Uterus (tissue), 4 donors: Measurements from ENCODE around the gene CD1E. TPM values are rescaled to one million over a fixed set of nuclear protein-coding genes. Genes with fewer than 3 reads are reported as not detected.

Experiments used
- DNase-seq, 2 donors: peaks; one replicate each; pipeline ENCODE4 v3.0.0-alpha.2; 2019 to 2020
- H3K27ac ChIP-seq, 2 donors: fragments of 200-600 bp; sonication (generic); 1 replicate in 1 of 2; 2 replicates in 1 of 2; pipeline ENCODE4 v1.5.1; 2016 to 2018
- H3K27me3 ChIP-seq, 2 donors: fragments of 200-600 bp; sonication (generic); one replicate each; pipeline ENCODE4 v1.5.1; 2018 to 2019; ENCODE audit warnings: control low read depth in 1 of 2
- H3K36me3 ChIP-seq, 2 donors: fragments of 200-600 bp; sonication (generic); one replicate each; pipeline ENCODE4 v1.5.1; 2019; ENCODE audit warnings: control low read depth in 1 of 2
- H3K4me1 ChIP-seq, 2 donors: fragments of 200-600 bp; sonication (generic); one replicate each; pipeline ENCODE4 v1.5.1; 2018 to 2019; ENCODE audit warnings: control low read depth in 1 of 2
- H3K4me3 ChIP-seq, 2 donors: fragments of 200-600 bp; sonication (generic); 1 replicate in 1 of 2; 2 replicates in 1 of 2; pipeline ENCODE4 v1.5.1; 2018 to 2019; ENCODE audit warnings: mild to moderate bottlenecking in 1 of 2
- H3K9me3 ChIP-seq, 2 donors: fragments of 200-600 bp; sonication (generic); one replicate each; pipeline ENCODE4 v1.5.1; 2019; ENCODE audit warnings: control low read depth in 1 of 2
- CTCF ChIP-seq, 4 experiments: fragments of 200-600 bp in 2 of 4; fragments of 450-650 bp in 2 of 4; sonication (generic) in 2 of 4; IDR thresholded peaks; one replicate each; pipeline ENCODE4 v1.5.1; 2016 to 2019; ENCODE audit warnings: antibody characterized with exemption in 4 of 4, mild to moderate bottlenecking in 2 of 4, moderate library complexity in 1 of 4
- POLR2A ChIP-seq, 2 donors: fragments of 450-650 bp; IDR thresholded peaks; one replicate each; pipeline ENCODE4 v1.6.1; 2016; ENCODE audit warnings: antibody characterized with exemption in 2 of 2, mild to moderate bottlenecking in 1 of 2, moderate library complexity in 1 of 2
- intact Hi-C: fragments of 100-400 bp; cut with DNase I; formaldehyde crosslinking; loops from one replicate; pipeline ENCODE4 v1.15.1; 2023; ENCODE audit warnings: low total_unique reads
- total RNA-seq, 4 donors: library from RNA; depleted of rRNA in 3 of 4; stranded (reverse); fragments of >200 nt in 3 of 4; gene quantifications; one replicate each; pipeline versions ENCODE4 v1.1.0 to v1.2.4, GENCODE V29; 2014 to 2023
- donor health status: DM: yes; HTN: yes; CAD: no.

Gene CD1E
- total RNA-seq, 4 donors from 2014 or later: 0.21 TPM; not detected in 3

- no peak for TF ChIP-seq POLR2A (IDR thresholded peaks at IDR 0.05)
- TF ChIP-seq CTCF (IDR thresholded peaks at IDR 0.05): no peak
- intact Hi-C loops: no loop called here
- Histone ChIP-seq H3K27ac (no peak overlapping the region), H3K4me1 (no peaks in the 10 kb centered on the region), H3K27me3 (no peaks in the 10 kb centered on the region), H3K36me3 (no peaks in the 10 kb centered on the region), H3K9me3 (no peaks in the 10 kb centered on the region), H3K4me3 (no peak overlapping the region)
- no peak for DNase-seq
Observed at GRCh38 chr1:158330391-158331105, 23.1 kb upstream of the CD1E start.

- Histone ChIP-seq H3K4me1 (no peaks in the 10 kb centered on the region), H3K36me3 (no peaks in the 10 kb centered on the region), H3K27ac (no peak overlapping the region), H3K9me3 (no peaks in the 10 kb centered on the region), H3K4me3 (no peak overlapping the region), H3K27me3 (no peaks in the 10 kb centered on the region)
- DNase-seq: no peak
- intact Hi-C loops: no loop called here
- TF ChIP-seq POLR2A (IDR thresholded peaks at IDR 0.05) (no peak), CTCF (IDR thresholded peaks at IDR 0.05) (no peak)
Observed at GRCh38 chr1:158331106-158331425, 22.6 kb upstream of the CD1E start.

- H3K27ac ChIP-seq: no peak within 1 kb of the TSS
- intact Hi-C loops: no loop called here
- no peak for DNase-seq
- H3K9me3 ChIP-seq: no peaks in the 10 kb centered on the region
- no peak for TF ChIP-seq CTCF (IDR thresholded peaks at IDR 0.05)
- no peak for TF ChIP-seq POLR2A (IDR thresholded peaks at IDR 0.05)
- no peaks in the 10 kb centered on the region for H3K36me3 ChIP-seq
- H3K4me1 ChIP-seq: no peaks in the 10 kb centered on the region
- H3K27me3 ChIP-seq: no peaks in the 10 kb centered on the region
- H3K4me3 ChIP-seq: no peak within 1 kb of the TSS
Observed at GRCh38 chr1:158331481-158332150, 22.1 kb upstream of the CD1E start, which contains the start of gene CD1B. Gene CD1B, minus strand, starts transcription at chr1:158331531. Its CDS starts 108 bp downstream, at chr1:158331423.

GRCh38 chr1:158333405-158334155 lies 20.1 kb upstream of the CD1E start:
- Histone ChIP-seq H3K9me3 (no peaks in the 10 kb centered on the region), H3K27me3 (no peaks in the 10 kb centered on the region), H3K4me3 (no peak overlapping the region), H3K36me3 (no peaks in the 10 kb centered on the region), H3K4me1 (no peaks in the 10 kb centered on the region), H3K27ac (no peak overlapping the region)
- TF ChIP-seq POLR2A (IDR thresholded peaks at IDR 0.05) (no peak), CTCF (IDR thresholded peaks at IDR 0.05) (no peak)
- no peak for DNase-seq
- intact Hi-C loops: no loop called here
